Natural killer cell (primary cell): ENCODE results near the gene TMEM100. TPM values are rescaled to one million over a fixed set of nuclear protein-coding genes. Genes with fewer than 3 reads are reported as not detected.

Experiments used
- ATAC-seq, 3 donors: fragments of 150-1000 bp in 2 of 3; fragments of 200-7000 bp in 1 of 3; cut with Tn5 transposase; 1 replicate in 1 of 3; 2 replicates in 2 of 3; pipeline ENCODE4 v1.10.0; 2021; ENCODE audit warnings: mild to moderate bottlenecking in 2 of 3, moderate library complexity in 2 of 3
- DNase-seq, 2 donors: peaks; one replicate each; pipeline versions ENCODE4 v3.0.0 to v3.0.0-alpha.2; 2013 to 2021; ENCODE audit warnings: mixed read lengths in 1 of 2
- H3K27ac ChIP-seq: one replicate; pipeline ENCODE4 v1.5.1; 2013; ENCODE audit warnings: mild to moderate bottlenecking, low read length
- H3K27me3 ChIP-seq: one replicate; pipeline ENCODE4 v1.6.1; 2013; ENCODE audit warnings: low read length; ENCODE audit not compliant: control insufficient read depth, insufficient read depth
- H3K36me3 ChIP-seq: one replicate; pipeline ENCODE4 v1.6.1; 2013; ENCODE audit warnings: low read length; ENCODE audit not compliant: control insufficient read depth, insufficient read depth
- H3K4me1 ChIP-seq: one replicate; pipeline ENCODE4 v1.6.1; 2013; ENCODE audit warnings: low read length; ENCODE audit not compliant: control insufficient read depth, insufficient read depth
- H3K4me3 ChIP-seq: one replicate; pipeline ENCODE4 v1.5.1; 2013; ENCODE audit warnings: low read length
- H3K9me3 ChIP-seq: one replicate; pipeline ENCODE4 v1.6.1; 2013; ENCODE audit warnings: low read length; ENCODE audit not compliant: control insufficient read depth, insufficient read depth
- H3K27ac Mint-ChIP-seq, 2 donors: one replicate each; pipeline ENCODE4 v1.8.0; 2022; ENCODE audit warnings: mild to moderate bottlenecking in 2 of 2, mixed read lengths in 2 of 2, moderate library complexity in 1 of 2
- H3K27me3 Mint-ChIP-seq, 2 donors: one replicate each; pipeline ENCODE4 v1.8.0; 2022; ENCODE audit warnings: low read depth in 2 of 2, mixed read lengths in 2 of 2
- H3K36me3 Mint-ChIP-seq: one replicate; pipeline ENCODE4 v1.8.0; 2022; ENCODE audit warnings: mixed read lengths
- H3K4me1 Mint-ChIP-seq, 2 donors: one replicate each; pipeline ENCODE4 v1.8.0; 2022; ENCODE audit warnings: mixed read lengths in 2 of 2
- H3K4me3 Mint-ChIP-seq: one replicate; pipeline ENCODE4 v1.8.0; 2022; ENCODE audit warnings: mild to moderate bottlenecking, moderate library complexity, mixed read lengths
- H3K9me3 Mint-ChIP-seq, 2 donors: one replicate each; pipeline ENCODE4 v1.8.0; 2022; ENCODE audit warnings: mixed read lengths in 2 of 2
- CTCF ChIP-seq: fragments of 200-600 bp; IDR thresholded peaks from one replicate; pipeline ENCODE4 v1.8.0; 2022; ENCODE audit warnings: antibody characterized with exemption
- WGBS: methylation state at CpG from one replicate; pipeline ENCODE4 v1.1.7; 2013; ENCODE audit warnings: missing lambda C conversion rate; ENCODE audit not compliant: insufficient coverage; 5-methylcytosine and 5-hydroxymethylcytosine counted together
- intact Hi-C: fragments of 100-400 bp; cut with micrococcal nuclease; formaldehyde crosslinking; loops from one replicate; pipeline ENCODE4 v1.14.2; 2022
- total RNA-seq, 4 donors: library from RNA; stranded (reverse); fragments of 120-200 nt in 1 of 4; gene quantifications; one replicate each; pipeline versions ENCODE4 v1.2.3 to v1.2.4, GENCODE V29; 2013 to 2022

Gene TMEM100
- total RNA-seq, 3 donors from 2014 or later (not counting 1 experiment from before 2014, with no cell fraction given): not detected

- Mint-ChIP-seq H3K4me1 (no peaks in the 10 kb centered on the region), H3K27ac (no peak overlapping the region), H3K36me3 (no peaks in the 10 kb centered on the region), H3K9me3 (peaks cover 0 to 2% of the 10 kb centered on the region in 2 donors), H3K27me3 (peaks cover 18 to 25% of the 10 kb centered on the region in 2 donors), H3K4me3 (no peak overlapping the region)
- Histone ChIP-seq H3K27ac (no peak overlapping the region), H3K9me3 (no peaks in the 10 kb centered on the region), H3K4me3 (no peak overlapping the region), H3K27me3 (no peaks in the 10 kb centered on the region), H3K36me3 (no peaks in the 10 kb centered on the region), H3K4me1 (no peaks in the 10 kb centered on the region)
- no peak for ATAC-seq
- intact Hi-C loops: no loop called here
- WGBS: 86% methylated on average over 3 of the region's 4 CpGs
- DNase-seq: no peak
- no peak for TF ChIP-seq CTCF
Measured at GRCh38 chr17:55680686-55681341, 41.9 kb downstream of the TMEM100 start.

GRCh38 chr17:55677446-55677845 is 45.2 kb downstream of the TMEM100 start:
- Mint-ChIP-seq H3K4me3 (no peak overlapping the region), H3K27ac (no peak overlapping the region), H3K36me3 (no peaks in the 10 kb centered on the region), H3K4me1 (no peaks in the 10 kb centered on the region), H3K9me3 (peaks cover 0 to 3% of the 10 kb centered on the region in 2 donors), H3K27me3 (peaks cover 17 to 20% of the 10 kb centered on the region in 2 donors)
- H3K36me3 ChIP-seq: no peaks in the 10 kb centered on the region
- no peak overlapping the region for H3K27ac ChIP-seq
- H3K4me3 ChIP-seq: no peak overlapping the region
- no peaks in the 10 kb centered on the region for H3K9me3 ChIP-seq
- 80% methylated on average over 1 of the region's 1 CpG for WGBS
- intact Hi-C loops: no loop called here
- TF ChIP-seq CTCF: no peak
- ATAC-seq: no peak
- no peaks in the 10 kb centered on the region for H3K27me3 ChIP-seq
- no peak for DNase-seq
- H3K4me1 ChIP-seq: no peaks in the 10 kb centered on the region

GRCh38 chr17:55676274-55676673 is 46.4 kb downstream of the TMEM100 start:
- Histone ChIP-seq H3K4me3 (no peak overlapping the region), H3K27me3 (no peaks in the 10 kb centered on the region), H3K27ac (no peak overlapping the region), H3K4me1 (no peaks in the 10 kb centered on the region), H3K36me3 (no peaks in the 10 kb centered on the region), H3K9me3 (no peaks in the 10 kb centered on the region)
- Mint-ChIP-seq H3K27ac (no peak overlapping the region), H3K36me3 (no peaks in the 10 kb centered on the region), H3K4me1 (no peaks in the 10 kb centered on the region), H3K27me3 (peaks cover 16 to 17% of the 10 kb centered on the region in 2 donors), H3K9me3 (peaks cover 0 to 3% of the 10 kb centered on the region in 2 donors), H3K4me3 (no peak overlapping the region)
- TF ChIP-seq CTCF: no peak
- ATAC-seq: no peak
- intact Hi-C loops: no loop called here
- no peak for DNase-seq
- WGBS: 71% methylated on average over 1 of the region's 1 CpG
